Measurements from ENCODE around the gene GSTT2. TPM values are rescaled to one million over a fixed set of nuclear protein-coding genes. Genes with fewer than 3 reads are reported as not detected.
A peak's percentile ranks its signal among the peaks of the same experiment; 100 is the strongest.
"Not testable (repeated sequence)": the region's sequence is repeated elsewhere in the genome, so short reads cannot be mapped to it uniquely, and the experiment has no call there.

Gene GSTT2
- total RNA-seq, 4 donors from 2014 or later = not detected

DNA sequence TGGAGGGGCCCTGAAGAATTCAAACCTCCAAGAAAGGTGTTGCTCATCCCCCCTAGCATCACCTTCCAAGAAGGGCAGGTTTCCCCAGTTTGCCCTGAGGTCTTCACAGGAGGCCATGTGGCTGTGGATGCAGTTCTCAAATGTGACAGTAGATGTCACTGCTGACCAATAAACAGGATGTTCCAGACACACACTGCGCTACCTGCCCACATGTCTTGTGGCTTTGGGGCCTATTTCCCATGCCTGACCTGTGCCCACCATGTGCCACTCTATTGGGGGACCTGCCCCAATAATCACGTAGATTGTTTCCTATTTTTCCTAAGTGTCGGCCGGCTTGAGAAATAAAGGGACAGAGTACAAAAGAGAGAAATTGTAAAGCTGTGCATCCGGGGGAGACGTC lies 4.5 kb downstream of the GSTT2 start:
- H3K27ac ChIP-seq = no peak overlapping the region
- TF ChIP-seq, protein P1, sequence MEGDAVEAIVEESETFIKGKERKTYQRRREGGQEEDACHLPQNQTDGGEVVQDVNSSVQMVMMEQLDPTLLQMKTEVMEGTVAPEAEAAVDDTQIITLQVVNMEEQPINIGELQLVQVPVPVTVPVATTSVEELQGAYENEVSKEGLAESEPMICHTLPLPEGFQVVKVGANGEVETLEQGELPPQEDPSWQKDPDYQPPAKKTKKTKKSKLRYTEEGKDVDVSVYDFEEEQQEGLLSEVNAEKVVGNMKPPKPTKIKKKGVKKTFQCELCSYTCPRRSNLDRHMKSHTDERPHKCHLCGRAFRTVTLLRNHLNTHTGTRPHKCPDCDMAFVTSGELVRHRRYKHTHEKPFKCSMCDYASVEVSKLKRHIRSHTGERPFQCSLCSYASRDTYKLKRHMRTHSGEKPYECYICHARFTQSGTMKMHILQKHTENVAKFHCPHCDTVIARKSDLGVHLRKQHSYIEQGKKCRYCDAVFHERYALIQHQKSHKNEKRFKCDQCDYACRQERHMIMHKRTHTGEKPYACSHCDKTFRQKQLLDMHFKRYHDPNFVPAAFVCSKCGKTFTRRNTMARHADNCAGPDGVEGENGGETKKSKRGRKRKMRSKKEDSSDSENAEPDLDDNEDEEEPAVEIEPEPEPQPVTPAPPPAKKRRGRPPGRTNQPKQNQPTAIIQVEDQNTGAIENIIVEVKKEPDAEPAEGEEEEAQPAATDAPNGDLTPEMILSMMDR (IDR thresholded peaks at IDR 0.05) = peak in 3 of 6 experiments; percentile 16 to 28 (median 25)
- no peak for TF ChIP-seq POLR2A (IDR thresholded peaks at IDR 0.05)
- H3K27me3 ChIP-seq = no peaks in the 10 kb centered on the region
- no peaks in the 10 kb centered on the region for H3K36me3 ChIP-seq
- no peaks in the 10 kb centered on the region for H3K9me3 ChIP-seq
- H3K4me1 ChIP-seq = no peaks in the 10 kb centered on the region
- no peak overlapping the region for H3K4me3 ChIP-seq
- DNase-seq = no peak
- no CpG with 5 or more reads among the region's 6 CpGs for WGBS, 2 donors
- intact Hi-C loops (cut with DNase I) = no loop called here

DNA sequence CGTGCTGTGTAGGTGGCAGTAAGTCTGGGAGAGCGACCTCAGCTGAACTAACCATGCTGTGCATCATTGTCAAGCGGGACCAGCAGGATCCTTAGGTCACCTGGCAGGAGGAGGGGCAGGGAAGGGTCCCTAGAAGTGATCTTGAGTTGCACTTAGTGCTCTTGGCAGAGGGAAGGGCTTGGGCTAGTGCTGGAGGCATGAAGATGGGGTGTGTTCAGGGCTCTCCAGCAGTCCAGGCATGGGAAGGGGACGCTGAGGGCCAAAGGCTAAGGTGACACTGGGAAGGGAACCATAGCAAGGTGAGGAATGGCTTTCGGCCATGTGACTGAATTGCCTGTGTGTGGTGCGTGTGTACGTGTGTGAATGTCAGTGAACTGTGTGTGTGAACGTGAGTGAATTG lies 6.2 kb downstream of the GSTT2 start:
- not testable (repeated sequence) for H3K36me3 ChIP-seq

DNA sequence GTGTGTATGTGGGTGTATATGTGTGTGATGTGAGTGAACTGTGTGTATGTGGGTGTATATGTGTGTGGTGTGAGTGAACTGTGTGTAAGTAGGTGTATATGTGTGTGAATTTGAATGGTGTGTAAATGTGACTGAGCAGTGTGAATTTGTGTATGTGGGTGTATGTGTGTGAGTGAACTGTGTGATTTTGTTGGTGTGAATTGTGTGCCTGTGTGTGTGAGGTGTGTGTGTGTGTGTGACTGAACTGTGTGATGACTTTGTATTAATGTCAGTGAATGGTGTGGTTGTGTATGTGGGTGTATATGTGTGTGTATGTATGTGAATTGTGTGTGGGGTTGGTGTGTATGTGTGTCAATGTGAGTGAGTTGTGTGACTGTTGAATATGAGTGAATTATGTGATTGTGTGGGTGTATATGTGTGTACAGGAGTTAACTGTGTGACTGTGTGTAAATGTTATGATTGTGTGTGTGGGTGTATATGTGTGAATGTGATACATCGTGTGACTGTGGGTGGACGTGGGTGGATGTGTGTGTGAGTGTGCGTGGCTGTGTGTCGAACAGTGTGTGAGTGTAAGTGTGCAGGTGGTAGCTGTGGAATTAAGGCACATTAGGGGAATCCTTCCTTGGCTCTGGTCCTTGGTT lies 6.7 kb downstream of the GSTT2 start:
- intact Hi-C loops (cut with DNase I); H3K27me3 ChIP-seq: not testable (repeated sequence)

More for the DNA sequence above, 6.2 kb downstream of the GSTT2 start:
- no CpG with 5 or more reads among the region's 8 CpGs for WGBS, 2 donors
- DNase-seq; H3K27me3 ChIP-seq; H3K4me3 ChIP-seq; H3K27ac ChIP-seq; H3K4me1 ChIP-seq; H3K9me3 ChIP-seq; intact Hi-C loops (cut with DNase I): not testable (repeated sequence)

GRCh38 chr22:23989583-23990244 lies 9.8 kb downstream of the GSTT2 start:
- WGBS, 2 donors = 20% methylated on average over 1 of the region's 3 CpGs; no CpG with 5 or more reads in 1 of the 2 donors
- H3K9me3 ChIP-seq; intact Hi-C loops (cut with DNase I); H3K4me1 ChIP-seq; H3K36me3 ChIP-seq; H3K4me3 ChIP-seq; DNase-seq; H3K27ac ChIP-seq; H3K27me3 ChIP-seq: not testable (repeated sequence)

More for the DNA sequence above, 6.7 kb downstream of the GSTT2 start:
- H3K36me3 ChIP-seq, H3K4me1 ChIP-seq, DNase-seq, H3K27ac ChIP-seq, H3K9me3 ChIP-seq, H3K4me3 ChIP-seq: not testable (repeated sequence)
- no CpG with 5 or more reads among the region's 4 CpGs for WGBS, 2 donors

DNA sequence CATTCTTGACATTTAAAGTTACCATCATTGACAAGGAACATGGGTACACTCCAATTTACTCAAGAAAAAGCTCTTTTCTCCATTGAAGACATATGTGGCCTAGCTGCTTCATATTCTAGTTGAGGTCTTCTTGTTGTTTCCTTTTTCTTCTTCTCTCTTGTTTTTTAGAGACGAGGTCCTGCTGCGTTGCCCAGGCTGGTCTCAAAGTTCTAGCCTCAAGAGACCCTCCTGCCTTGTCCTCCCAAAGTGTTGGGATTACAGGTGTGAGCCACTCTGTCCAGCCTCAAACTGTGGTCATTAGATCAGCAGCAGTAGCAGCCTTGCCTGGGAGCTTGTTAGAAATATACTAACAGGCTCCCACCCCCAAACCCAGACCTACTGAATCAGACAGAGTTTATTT lies 13.1 kb downstream of the GSTT2 start:
- intact Hi-C loops (cut with DNase I); H3K36me3 ChIP-seq; H3K27me3 ChIP-seq; DNase-seq; H3K9me3 ChIP-seq; H3K27ac ChIP-seq; H3K4me3 ChIP-seq; H3K4me1 ChIP-seq: not testable (repeated sequence)
- WGBS, 2 donors = 44 to 60% methylated on average over 2 of the region's 2 CpGs

- not testable (repeated sequence) for H3K4me3 ChIP-seq, DNase-seq
- 71 to 72% methylated on average over 4 of the region's 4 CpGs for WGBS, 2 donors
Measured at GRCh38 chr22:23993581-23994177, 13.7 kb downstream of the GSTT2 start.

DNA sequence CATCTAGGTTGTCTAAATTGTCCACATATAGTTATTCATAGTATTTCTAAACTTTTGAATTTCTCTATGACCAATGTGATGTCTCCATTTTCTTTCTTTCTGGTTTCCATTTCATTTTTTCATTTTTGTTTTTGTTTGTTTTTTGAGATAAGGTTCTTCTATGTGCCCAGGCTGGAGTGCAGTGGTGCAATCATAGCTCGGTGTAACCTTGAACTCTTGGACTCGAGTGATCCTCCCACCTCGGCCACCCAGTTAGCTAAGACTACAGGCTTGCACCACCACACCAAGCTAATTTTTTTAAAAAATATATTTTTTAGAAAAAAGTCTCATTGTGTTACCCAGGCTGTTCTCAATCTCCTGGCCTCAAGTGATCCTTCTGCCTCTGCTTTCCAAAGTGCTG lies 17.2 kb downstream of the GSTT2 start:
- Histone ChIP-seq H3K4me1 (peaks cover 0 to 4% (median 0%) of the 10 kb centered on the region in 3 donors), H3K4me3 (no peak overlapping the region), H3K27me3 (no peaks in the 10 kb centered on the region), H3K27ac (no peak overlapping the region), H3K9me3 (no peaks in the 10 kb centered on the region), H3K36me3 (no peaks in the 10 kb centered on the region)
- TF ChIP-seq, protein P1 (IDR thresholded peaks at IDR 0.05) = no peak
- no peak for TF ChIP-seq POLR2A (IDR thresholded peaks at IDR 0.05)
- 98 to 100% methylated on average over 3 of the region's 3 CpGs for WGBS, 2 donors
- no peak for DNase-seq
- intact Hi-C loops (cut with DNase I) = no loop called here

More at GRCh38 chr22:23993581-23994177, 13.7 kb downstream of the GSTT2 start:
- H3K36me3 ChIP-seq; H3K27ac ChIP-seq; H3K9me3 ChIP-seq; intact Hi-C loops (cut with DNase I); H3K4me1 ChIP-seq; H3K27me3 ChIP-seq: not testable (repeated sequence)

DNA sequence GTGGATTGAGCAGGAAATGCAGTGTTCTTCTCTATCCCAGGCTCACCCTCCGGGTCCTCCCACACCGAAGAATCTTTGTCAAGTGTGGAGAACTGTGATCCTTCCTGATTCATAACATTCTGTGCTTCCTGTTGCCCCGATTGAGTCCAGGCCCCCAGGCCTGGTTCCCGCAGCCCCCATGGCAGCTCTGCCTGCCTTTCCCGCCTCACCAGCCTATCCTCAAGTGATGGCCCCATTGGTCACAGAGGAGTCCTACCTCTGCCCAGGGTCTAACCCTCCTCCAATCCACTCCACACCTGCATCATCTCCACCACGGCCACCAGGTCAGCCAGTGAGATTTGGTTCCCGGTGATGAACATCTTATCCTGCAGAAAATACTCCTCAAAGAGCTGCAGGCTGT lies 19.8 kb downstream of the GSTT2 start:
- WGBS, 2 donors = 79 to 86% methylated on average over 7 of the region's 7 CpGs
- H3K4me1 ChIP-seq = peaks cover 0 to 11% (median 0%) of the 10 kb centered on the region in 3 donors
- H3K4me3 ChIP-seq; intact Hi-C loops (cut with DNase I); H3K9me3 ChIP-seq; DNase-seq; H3K27me3 ChIP-seq; H3K27ac ChIP-seq; H3K36me3 ChIP-seq: not testable (repeated sequence)
